ENCODE measurements around the gene NACC1. TPM values are rescaled to one million over a fixed set of nuclear protein-coding genes. Genes with fewer than 3 reads are reported as not detected.
A peak's percentile ranks its signal among the peaks of the same experiment; 100 is the strongest.

Gene NACC1
- total RNA-seq, 1 experiment from 2014 or later: 237 TPM

GRCh38 chr19:13155472-13156359 is 37.7 kb downstream of the NACC1 start (continued):
- TF ChIP-seq ATF3 (CRISPR knock-in tag; conservative IDR thresholded peaks at IDR 0.05): no peak
- TF ChIP-seq CDX4 (CRISPR knock-in tag; IDR thresholded peaks at IDR 0.05; ENCODE audit: borderline replicate concordance): peak; percentile 84
- no peak for TF ChIP-seq FOXP4 (CRISPR knock-in tag; IDR thresholded peaks at IDR 0.05)
- no peak for TF ChIP-seq ZNF512 (CRISPR knock-in tag; IDR thresholded peaks at IDR 0.05; ENCODE audit: borderline replicate concordance)
- TF ChIP-seq ATF1 (CRISPR knock-in tag; IDR thresholded peaks at IDR 0.05): no peak
- no peak for TF ChIP-seq IRF2 (CRISPR knock-in tag; IDR thresholded peaks at IDR 0.05; ENCODE audit: borderline replicate concordance, low read depth)
- peak; percentile 72 for TF ChIP-seq NFATC4 (CRISPR knock-in tag; IDR thresholded peaks at IDR 0.05)
- no peak; the same call in 1 of the 2 replicates for TF ChIP-seq ZNF121 (CRISPR knock-in tag; IDR thresholded peaks at IDR 0.05)
- peak; percentile 94 for TF ChIP-seq ERG (CRISPR knock-in tag; IDR thresholded peaks at IDR 0.05)
- no peak for TF ChIP-seq JAZF1 (CRISPR knock-in tag; IDR thresholded peaks at IDR 0.05)
- no peak for TF ChIP-seq NR2C2 (CRISPR knock-in tag; IDR thresholded peaks at IDR 0.05)
- no peak; the same call in 1 of the 2 replicates for TF ChIP-seq ZMAT4 (CRISPR knock-in tag; IDR thresholded peaks at IDR 0.05)
- no peak; the same call in 1 of the 2 replicates for TF ChIP-seq FOXK1 (CRISPR knock-in tag; IDR thresholded peaks at IDR 0.05)
- no peak for TF ChIP-seq ZNF423 (CRISPR knock-in tag; IDR thresholded peaks at IDR 0.05)
- TF ChIP-seq RORB (CRISPR knock-in tag; IDR thresholded peaks at IDR 0.05): no peak

- no peaks in the 10 kb centered on the region for H3K27me3 Mint-ChIP-seq (ENCODE audit: low read depth)
- no peaks in the 10 kb centered on the region for H3K9me3 Mint-ChIP-seq
- ATAC-seq (no peak), DNase-seq (ENCODE audit: low spot score) (no peak)
- CTCF ChIA-PET: interaction anchor here (2.3 kb wide), 1 partner anchor 36 kb away, joined by 10 read pairs; no protein-coding TSS in a partner anchor
- TF ChIP-seq ZNF121 (CRISPR knock-in tag; IDR thresholded peaks at IDR 0.05) (peak; percentile 96), ZSCAN18 (CRISPR knock-in tag; IDR thresholded peaks at IDR 0.05) (no peak)
- H3K4me1 Mint-ChIP-seq: peaks cover 43% of the 10 kb centered on the region
- no peak overlapping the region for H3K27ac Mint-ChIP-seq
- POLR2A ChIA-PET: interaction anchor here (0.6 kb wide), 1 partner anchor 906 kb away, joined by 5 read pairs; no protein-coding TSS in a partner anchor
- peaks cover 1% of the 10 kb centered on the region for H3K36me3 Mint-ChIP-seq
- no peak overlapping the region for H3K4me3 Mint-ChIP-seq
Measured at GRCh38 chr19:13159713-13160112, 41.6 kb downstream of the NACC1 start.
